22Rv1 (cell line): ENCODE results near the gene TMBIM6.

Source experiments
- ZFX ChIP-seq: fragments of 450-650 bp; IDR thresholded peaks from 2 replicates; pipeline ENCODE4 v1.6.1; 2017; ENCODE audit warnings: antibody characterized with exemption, borderline replicate concordance
- TF ChIP-seq, protein P1 (sequence below): fragments of 450-650 bp; IDR thresholded peaks from 2 replicates; pipeline ENCODE4 v1.5.1; 2017; ENCODE audit warnings: mild to moderate bottlenecking

DNA sequence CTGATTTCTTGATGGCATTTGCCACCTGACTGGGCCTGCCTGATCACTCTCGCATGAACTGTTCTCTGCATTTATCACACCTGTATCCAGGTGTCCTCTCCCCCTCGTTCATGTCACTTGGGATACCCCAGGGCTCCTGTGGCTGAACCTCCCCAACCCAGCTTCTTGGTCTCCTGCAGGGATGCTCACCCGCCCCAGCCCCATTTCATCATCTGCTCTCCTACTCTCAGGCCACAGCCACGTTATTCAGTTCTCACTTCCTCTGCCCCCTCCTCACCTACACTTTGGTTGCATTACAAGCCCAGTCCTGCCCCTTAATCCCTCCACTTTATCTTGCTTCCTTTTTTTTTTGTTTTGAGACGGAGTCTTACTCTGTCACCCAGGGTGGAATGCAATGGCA lies 35.5 kb downstream of the TMBIM6 start:
- TF ChIP-seq, protein P1, sequence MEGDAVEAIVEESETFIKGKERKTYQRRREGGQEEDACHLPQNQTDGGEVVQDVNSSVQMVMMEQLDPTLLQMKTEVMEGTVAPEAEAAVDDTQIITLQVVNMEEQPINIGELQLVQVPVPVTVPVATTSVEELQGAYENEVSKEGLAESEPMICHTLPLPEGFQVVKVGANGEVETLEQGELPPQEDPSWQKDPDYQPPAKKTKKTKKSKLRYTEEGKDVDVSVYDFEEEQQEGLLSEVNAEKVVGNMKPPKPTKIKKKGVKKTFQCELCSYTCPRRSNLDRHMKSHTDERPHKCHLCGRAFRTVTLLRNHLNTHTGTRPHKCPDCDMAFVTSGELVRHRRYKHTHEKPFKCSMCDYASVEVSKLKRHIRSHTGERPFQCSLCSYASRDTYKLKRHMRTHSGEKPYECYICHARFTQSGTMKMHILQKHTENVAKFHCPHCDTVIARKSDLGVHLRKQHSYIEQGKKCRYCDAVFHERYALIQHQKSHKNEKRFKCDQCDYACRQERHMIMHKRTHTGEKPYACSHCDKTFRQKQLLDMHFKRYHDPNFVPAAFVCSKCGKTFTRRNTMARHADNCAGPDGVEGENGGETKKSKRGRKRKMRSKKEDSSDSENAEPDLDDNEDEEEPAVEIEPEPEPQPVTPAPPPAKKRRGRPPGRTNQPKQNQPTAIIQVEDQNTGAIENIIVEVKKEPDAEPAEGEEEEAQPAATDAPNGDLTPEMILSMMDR, result no peak
- no peak for TF ChIP-seq ZFX
